Left ventricle myocardium superior (tissue), 1 donor: ENCODE results near the gene MGAT4B. TPM values are rescaled to one million over a fixed set of nuclear protein-coding genes. Genes with fewer than 3 reads are reported as not detected.

Source experiments
- ATAC-seq: fragments of 200-7000 bp; cut with Tn5 transposase; one replicate; pipeline ENCODE4 v1.9.1; 2020; ENCODE audit warnings: mild to moderate bottlenecking, moderate library complexity
- DNase-seq: peaks from one replicate; pipeline ENCODE4 v3.0.0-alpha.2; 2020
- intact Hi-C: fragments of 100-400 bp; cut with micrococcal nuclease; formaldehyde crosslinking; loops from one replicate; pipeline ENCODE4 v1.11.0; 2022
- total RNA-seq: library from RNA; stranded (reverse); fragmentation: NEBNext Ultra II Directional; extraction: Animal tissue kit (Norgen Biotek cat#: 25700); gene quantifications from one replicate; pipeline ENCODE4 v1.2.1, GENCODE V29; 2021
- donor health status: DM: no; HTN: yes; CAD: no; lungs with severe emphysema.

MGAT4B gene
- total RNA-seq, 1 donor from 2014 or later = 110 TPM

- intact Hi-C loops = no loop called here
- ATAC-seq (no peak), DNase-seq (peak; percentile 7)
Observed at GRCh38 chr5:179828756-179829421, 22.2 kb upstream of the MGAT4B start.

GRCh38 chr5:179827680-179828079 lies 21.0 kb upstream of the MGAT4B start:
- ATAC-seq (peak; percentile 22), DNase-seq (peak; percentile 47)
- intact Hi-C loops = no loop called here

GRCh38 chr5:179825655-179826182 lies 19.1 kb upstream of the MGAT4B start:
- DNase-seq (peak; percentile 26), ATAC-seq (no peak)
- intact Hi-C loops = no loop called here

- intact Hi-C loops = no loop called here
- DNase-seq (peak; percentile 5), ATAC-seq (no peak)
Observed at GRCh38 chr5:179824745-179825112, 18.1 kb upstream of the MGAT4B start.

- DNase-seq (peak; percentile 29), ATAC-seq (no peak)
- intact Hi-C loops = no loop called here
Observed at GRCh38 chr5:179823937-179824744, 17.5 kb upstream of the MGAT4B start.

GRCh38 chr5:179822444-179822990 lies 15.9 kb upstream of the MGAT4B start:
- ATAC-seq = no peak
- intact Hi-C loops = no loop called here
- no peak for DNase-seq

GRCh38 chr5:179822059-179822432 lies 15.4 kb upstream of the MGAT4B start:
- no peak for DNase-seq
- intact Hi-C loops = no loop called here
- ATAC-seq = no peak

- intact Hi-C loops = no loop called here
- ATAC-seq (peak; percentile 75), DNase-seq (peak; percentile 97)
Observed at GRCh38 chr5:179821298-179822058, 14.8 kb upstream of the MGAT4B start.

GRCh38 chr5:179820483-179821297 lies 14.0 kb upstream of the MGAT4B start, which contains the start of gene SQSTM1:
SQSTM1 (plus strand) TSS chr5:179820905; CDS start chr5:179820937, 32 bp downstream.
- ATAC-seq (peak; percentile 75), DNase-seq (peak; percentile 93)
- intact Hi-C loops = no loop called here

GRCh38 chr5:179820127-179820482 lies 13.4 kb upstream of the MGAT4B start:
- intact Hi-C loops = no loop called here
- ATAC-seq (no peak), DNase-seq (no peak)

GRCh38 chr5:179819296-179820126 lies 12.8 kb upstream of the MGAT4B start:
- intact Hi-C loops = no loop called here
- ATAC-seq (peak; percentile 22), DNase-seq (peak; percentile 78)

- ATAC-seq (peak; percentile 74), DNase-seq (peak; percentile 96)
- intact Hi-C loops = no loop called here
Observed at GRCh38 chr5:179818746-179819295, 12.2 kb upstream of the MGAT4B start.

GRCh38 chr5:179817890-179818745 lies 11.5 kb upstream of the MGAT4B start:
- intact Hi-C loops = no loop called here

GRCh38 chr5:179817470-179817840 lies 10.8 kb upstream of the MGAT4B start:
- ATAC-seq (no peak), DNase-seq (peak; percentile 36)
- intact Hi-C loops = no loop called here

More at GRCh38 chr5:179817890-179818745, 11.5 kb upstream of the MGAT4B start:
- DNase-seq = no peak
- no peak for ATAC-seq

GRCh38 chr5:179816796-179817469 lies 10.3 kb upstream of the MGAT4B start:
- DNase-seq = peak; percentile 65
- no peak for ATAC-seq
- intact Hi-C loops = no loop called here

- intact Hi-C loops = no loop called here
- DNase-seq = peak; percentile 34
- no peak for ATAC-seq
Observed at GRCh38 chr5:179816401-179816795, 9.7 kb upstream of the MGAT4B start.
